GM23338 (cell line): ENCODE data around the gene KIAA0232. TPM values are rescaled to one million over a fixed set of nuclear protein-coding genes. Genes with fewer than 3 reads are reported as not detected.

Source experiments
- ATAC-seq: fragments of 200-7000 bp; cut with Tn5 transposase; 3 replicates; pipeline ENCODE4 v1.9.1; 2020
- DNase-seq: peaks from one replicate; pipeline ENCODE4 v3.0.0-alpha.2; 2015; ENCODE audit warnings: low spot score
- H2AFZ ChIP-seq: fragments of 200-600 bp; sonication (generic); 2 replicates; pipeline ENCODE4 v1.8.0; 2016; ENCODE audit warnings: antibody characterized with exemption, mild to moderate bottlenecking, moderate library complexity
- H3F3A ChIP-seq: fragments of 200-600 bp; sonication (generic); replicated peaks from 2 replicates; pipeline ENCODE4 v1.8.0; 2017; ENCODE audit warnings: antibody characterized with exemption, mixed run types, low read depth
- H3K27ac ChIP-seq: fragments of 200-600 bp; sonication (generic); 2 replicates; pipeline ENCODE4 v1.6.1; 2016; ENCODE audit warnings: low read depth
- H3K27me3 ChIP-seq: fragments of 200-600 bp; sonication (generic); 2 replicates; pipeline ENCODE4 v1.8.0; 2016; ENCODE audit warnings: mild to moderate bottlenecking, mixed run types, moderate library complexity; ENCODE audit not compliant: insufficient read depth
- H3K36me3 ChIP-seq: fragments of 200-600 bp; sonication (generic); 2 replicates; pipeline ENCODE4 v1.8.0; 2016; ENCODE audit warnings: mild to moderate bottlenecking; ENCODE audit not compliant: insufficient read depth
- H3K4me1 ChIP-seq: fragments of 200-600 bp; sonication (generic); 2 replicates; pipeline ENCODE4 v1.8.0; 2016; ENCODE audit warnings: mild to moderate bottlenecking, moderate library complexity; ENCODE audit not compliant: insufficient read depth
- H3K4me2 ChIP-seq: fragments of 200-600 bp; sonication (generic); 2 replicates; pipeline ENCODE4 v1.7.1; 2017; ENCODE audit warnings: mixed run types
- H3K4me3 ChIP-seq: fragments of 200-600 bp; sonication (generic); 2 replicates; pipeline ENCODE4 v1.6.1; 2016; ENCODE audit warnings: mixed run types
- H3K79me2 ChIP-seq: fragments of 200-600 bp; sonication (generic); replicated peaks from 2 replicates; pipeline ENCODE4 v1.8.0; 2017; ENCODE audit warnings: mild to moderate bottlenecking; ENCODE audit not compliant: insufficient read depth
- H3K9me2 ChIP-seq: fragments of 200-600 bp; sonication (generic); 2 replicates; pipeline ENCODE4 v1.8.0; 2017; ENCODE audit not compliant: insufficient read depth
- H4K20me1 ChIP-seq: fragments of 200-600 bp; sonication (generic); replicated peaks from 2 replicates; pipeline ENCODE4 v1.8.0; 2017; ENCODE audit warnings: mild to moderate bottlenecking; ENCODE audit not compliant: insufficient read depth
- H3K27ac Mint-ChIP-seq: 2 replicates; pipeline ENCODE4 v1.8.0; 2020; ENCODE audit warnings: inconsistent platforms, mild to moderate bottlenecking, moderate library complexity, mixed read lengths
- H3K27me3 Mint-ChIP-seq: 3 replicates; pipeline ENCODE4 v1.8.0; 2022; ENCODE audit warnings: low read depth, mild to moderate bottlenecking, moderate library complexity, mixed read lengths, inconsistent platforms; ENCODE audit not compliant: insufficient read depth, poor library complexity
- H3K36me3 Mint-ChIP-seq: 3 replicates; pipeline ENCODE4 v1.8.0; 2021; ENCODE audit warnings: low read depth, mild to moderate bottlenecking, inconsistent platforms, moderate library complexity, mixed read lengths
- H3K4me1 Mint-ChIP-seq: 3 replicates; pipeline ENCODE4 v1.8.0; 2020; ENCODE audit warnings: mild to moderate bottlenecking, inconsistent platforms, mixed read lengths
- H3K4me3 Mint-ChIP-seq: 3 replicates; pipeline ENCODE4 v1.8.0; 2021; ENCODE audit warnings: moderate library complexity, mild to moderate bottlenecking, inconsistent platforms, mixed read lengths
- H3K9me3 Mint-ChIP-seq: 3 replicates; pipeline ENCODE4 v1.8.0; 2020; ENCODE audit warnings: moderate library complexity, mild to moderate bottlenecking, inconsistent platforms, mixed read lengths
- CREB1 ChIP-seq: fragments of 250-450 bp; sonication (Bioruptor Pico); IDR thresholded peaks from 2 replicates; pipeline ENCODE4 v1.5.0; 2020; ENCODE audit warnings: low read depth, mild to moderate bottlenecking, moderate library complexity
- EZH2 ChIP-seq: fragments of 200-600 bp; sonication (generic); IDR thresholded peaks from one replicate; pipeline ENCODE4 v1.8.0; 2017; ENCODE audit warnings: antibody characterized with exemption, mild to moderate bottlenecking, low read depth; ENCODE audit not compliant: unreplicated experiment
- EZH2phosphoT487 ChIP-seq: fragments of 200-600 bp; sonication (generic); IDR thresholded peaks from one replicate; pipeline ENCODE4 v1.8.1; 2018; ENCODE audit warnings: antibody characterized with exemption; ENCODE audit not compliant: unreplicated experiment
- JUNB ChIP-seq: IDR thresholded peaks from one replicate; pipeline ENCODE4 v1.6.1; 2016; ENCODE audit warnings: antibody characterized with exemption; ENCODE audit not compliant: unreplicated experiment
- NANOG ChIP-seq: IDR thresholded peaks from 2 replicates; pipeline ENCODE4 v1.6.1; 2016; ENCODE audit warnings: antibody characterized with exemption, borderline replicate concordance
- POLR2AphosphoS5 ChIP-seq: IDR thresholded peaks from 2 replicates; pipeline ENCODE4 v1.6.1; 2016; ENCODE audit warnings: antibody characterized with exemption, low read depth
- STAT1 ChIP-seq: IDR thresholded peaks from one replicate; pipeline ENCODE4 v1.6.1; 2016; ENCODE audit warnings: antibody characterized with exemption; ENCODE audit not compliant: unreplicated experiment
- polyA plus RNA-seq: library from polyadenylated mRNA; unstranded; fragments of >200 nt; fragmentation: Nextera tagmentation; extraction: Ambion mirVana; gene quantifications from 2 replicates; pipeline ENCODE4 v1.2.1, GENCODE V29; 2016
- total RNA-seq: library from RNA; depleted of rRNA; stranded (reverse); fragments of >200 nt; shearing (Covaris generic); gene quantifications from 2 replicates; pipeline ENCODE4 v1.2.3, GENCODE V29; 2014
- TF ChIP-seq, protein P1 (sequence below), 2 experiments: fragments of 200-600 bp in 1 of 2; sonication (generic) in 1 of 2; conservative IDR thresholded peaks; 2 replicates each; pipeline versions ENCODE4 v1.5.1 to v1.6.1; 2016 to 2017; ENCODE audit warnings: antibody characterized with exemption in 2 of 2, low read depth in 2 of 2, mild to moderate bottlenecking in 2 of 2, moderate library complexity in 1 of 2
- TF ChIP-seq, protein P2 (sequence below): IDR thresholded peaks from 2 replicates; pipeline ENCODE4 v1.6.1; 2016; ENCODE audit warnings: antibody characterized with exemption
- TF ChIP-seq, protein P3 (sequence below): IDR thresholded peaks from one replicate; pipeline ENCODE4 v1.6.1; 2018; ENCODE audit warnings: antibody characterized with exemption; ENCODE audit not compliant: unreplicated experiment

KIAA0232 gene
- total and polyA plus RNA-seq, 2 experiments from 2014 or later, result 14.3 to 34.9 TPM

DNA sequence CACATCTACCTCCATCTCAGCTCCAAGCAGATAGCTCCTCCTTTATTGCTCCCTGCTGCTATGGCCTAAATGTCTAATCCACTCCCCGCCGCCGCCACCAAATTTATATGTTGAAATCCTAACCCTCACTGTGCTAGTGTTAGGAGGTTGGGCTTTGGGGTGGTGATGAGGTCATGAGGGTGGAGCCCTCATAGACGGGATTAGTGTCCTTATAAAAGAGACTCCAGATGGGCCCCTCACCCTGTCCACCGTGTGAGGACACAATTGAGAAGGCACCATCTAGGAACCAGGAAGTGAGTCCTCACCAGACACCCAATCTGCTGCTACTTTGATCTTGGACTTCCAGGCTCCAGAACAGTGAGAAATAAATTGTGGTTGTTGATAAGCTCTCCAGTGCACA is 113.5 kb downstream of the KIAA0232 start:
- no peak overlapping the region for H3K4me2 ChIP-seq
- DNase-seq (no peak), ATAC-seq (no peak)
- no peaks in the 10 kb centered on the region for H4K20me1 ChIP-seq
- Mint-ChIP-seq H3K36me3 (no peaks in the 10 kb centered on the region), H3K27me3 (no peaks in the 10 kb centered on the region), H3K4me3 (no peak overlapping the region), H3K4me1 (no peaks in the 10 kb centered on the region; the same call in 1 of the 3 replicates), H3K9me3 (no peaks in the 10 kb centered on the region; the same call in 1 of the 3 replicates), H3K27ac (no peak overlapping the region)
- no peaks in the 10 kb centered on the region for H3K36me3 ChIP-seq
- TF ChIP-seq, protein P1, sequence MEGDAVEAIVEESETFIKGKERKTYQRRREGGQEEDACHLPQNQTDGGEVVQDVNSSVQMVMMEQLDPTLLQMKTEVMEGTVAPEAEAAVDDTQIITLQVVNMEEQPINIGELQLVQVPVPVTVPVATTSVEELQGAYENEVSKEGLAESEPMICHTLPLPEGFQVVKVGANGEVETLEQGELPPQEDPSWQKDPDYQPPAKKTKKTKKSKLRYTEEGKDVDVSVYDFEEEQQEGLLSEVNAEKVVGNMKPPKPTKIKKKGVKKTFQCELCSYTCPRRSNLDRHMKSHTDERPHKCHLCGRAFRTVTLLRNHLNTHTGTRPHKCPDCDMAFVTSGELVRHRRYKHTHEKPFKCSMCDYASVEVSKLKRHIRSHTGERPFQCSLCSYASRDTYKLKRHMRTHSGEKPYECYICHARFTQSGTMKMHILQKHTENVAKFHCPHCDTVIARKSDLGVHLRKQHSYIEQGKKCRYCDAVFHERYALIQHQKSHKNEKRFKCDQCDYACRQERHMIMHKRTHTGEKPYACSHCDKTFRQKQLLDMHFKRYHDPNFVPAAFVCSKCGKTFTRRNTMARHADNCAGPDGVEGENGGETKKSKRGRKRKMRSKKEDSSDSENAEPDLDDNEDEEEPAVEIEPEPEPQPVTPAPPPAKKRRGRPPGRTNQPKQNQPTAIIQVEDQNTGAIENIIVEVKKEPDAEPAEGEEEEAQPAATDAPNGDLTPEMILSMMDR (conservative IDR thresholded peaks at IDR 0.05; ENCODE audit: low read depth in 2 of 2), result no peak
- TF ChIP-seq CREB1 (CRISPR knock-in tag) (no peak), NANOG (no peak), EZH2 (no peak), STAT1 (no peak), JUNB (no peak), POLR2AphosphoS5 (no peak)
- TF ChIP-seq, protein P2, sequence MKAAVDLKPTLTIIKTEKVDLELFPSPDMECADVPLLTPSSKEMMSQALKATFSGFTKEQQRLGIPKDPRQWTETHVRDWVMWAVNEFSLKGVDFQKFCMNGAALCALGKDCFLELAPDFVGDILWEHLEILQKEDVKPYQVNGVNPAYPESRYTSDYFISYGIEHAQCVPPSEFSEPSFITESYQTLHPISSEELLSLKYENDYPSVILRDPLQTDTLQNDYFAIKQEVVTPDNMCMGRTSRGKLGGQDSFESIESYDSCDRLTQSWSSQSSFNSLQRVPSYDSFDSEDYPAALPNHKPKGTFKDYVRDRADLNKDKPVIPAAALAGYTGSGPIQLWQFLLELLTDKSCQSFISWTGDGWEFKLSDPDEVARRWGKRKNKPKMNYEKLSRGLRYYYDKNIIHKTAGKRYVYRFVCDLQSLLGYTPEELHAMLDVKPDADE, result no peak
- TF ChIP-seq, protein P3, sequence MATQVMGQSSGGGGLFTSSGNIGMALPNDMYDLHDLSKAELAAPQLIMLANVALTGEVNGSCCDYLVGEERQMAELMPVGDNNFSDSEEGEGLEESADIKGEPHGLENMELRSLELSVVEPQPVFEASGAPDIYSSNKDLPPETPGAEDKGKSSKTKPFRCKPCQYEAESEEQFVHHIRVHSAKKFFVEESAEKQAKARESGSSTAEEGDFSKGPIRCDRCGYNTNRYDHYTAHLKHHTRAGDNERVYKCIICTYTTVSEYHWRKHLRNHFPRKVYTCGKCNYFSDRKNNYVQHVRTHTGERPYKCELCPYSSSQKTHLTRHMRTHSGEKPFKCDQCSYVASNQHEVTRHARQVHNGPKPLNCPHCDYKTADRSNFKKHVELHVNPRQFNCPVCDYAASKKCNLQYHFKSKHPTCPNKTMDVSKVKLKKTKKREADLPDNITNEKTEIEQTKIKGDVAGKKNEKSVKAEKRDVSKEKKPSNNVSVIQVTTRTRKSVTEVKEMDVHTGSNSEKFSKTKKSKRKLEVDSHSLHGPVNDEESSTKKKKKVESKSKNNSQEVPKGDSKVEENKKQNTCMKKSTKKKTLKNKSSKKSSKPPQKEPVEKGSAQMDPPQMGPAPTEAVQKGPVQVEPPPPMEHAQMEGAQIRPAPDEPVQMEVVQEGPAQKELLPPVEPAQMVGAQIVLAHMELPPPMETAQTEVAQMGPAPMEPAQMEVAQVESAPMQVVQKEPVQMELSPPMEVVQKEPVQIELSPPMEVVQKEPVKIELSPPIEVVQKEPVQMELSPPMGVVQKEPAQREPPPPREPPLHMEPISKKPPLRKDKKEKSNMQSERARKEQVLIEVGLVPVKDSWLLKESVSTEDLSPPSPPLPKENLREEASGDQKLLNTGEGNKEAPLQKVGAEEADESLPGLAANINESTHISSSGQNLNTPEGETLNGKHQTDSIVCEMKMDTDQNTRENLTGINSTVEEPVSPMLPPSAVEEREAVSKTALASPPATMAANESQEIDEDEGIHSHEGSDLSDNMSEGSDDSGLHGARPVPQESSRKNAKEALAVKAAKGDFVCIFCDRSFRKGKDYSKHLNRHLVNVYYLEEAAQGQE, result no peak
- H3K4me3 ChIP-seq, result no peak overlapping the region
- H3K27me3 ChIP-seq, result no peaks in the 10 kb centered on the region
- no peaks in the 10 kb centered on the region for H3K79me2 ChIP-seq
- no peaks in the 10 kb centered on the region for H3K9me2 ChIP-seq
- H3F3A ChIP-seq, result no peaks in the 10 kb centered on the region
- H3K27ac ChIP-seq, result no peak overlapping the region
- H3K4me1 ChIP-seq, result no peaks in the 10 kb centered on the region
- H2AFZ ChIP-seq, result no peak overlapping the region

DNA sequence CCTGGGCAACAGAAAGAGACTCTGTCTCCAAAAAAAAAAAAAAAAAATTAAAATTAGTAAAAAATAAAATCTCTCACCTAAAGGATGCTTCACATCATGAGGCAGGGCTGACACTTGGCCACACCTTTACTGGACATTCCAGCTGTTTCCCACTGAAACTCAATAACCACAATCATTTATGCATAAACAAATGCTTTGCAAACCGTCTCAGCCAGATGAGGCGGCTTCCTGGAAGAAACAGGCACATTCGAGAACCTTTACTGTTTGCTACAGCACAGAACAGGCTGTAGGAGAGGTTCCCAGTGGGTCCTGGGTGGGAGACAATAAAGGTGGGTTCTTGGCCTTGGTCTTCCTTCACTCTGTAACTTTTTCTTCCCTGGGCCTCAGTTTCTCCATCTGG is 116.2 kb downstream of the KIAA0232 start:
- ATAC-seq (no peak), DNase-seq (no peak)
- Histone ChIP-seq H3K36me3 (no peaks in the 10 kb centered on the region), H3K27me3 (no peaks in the 10 kb centered on the region), H3K79me2 (no peaks in the 10 kb centered on the region), H3K9me2 (no peaks in the 10 kb centered on the region), H4K20me1 (no peaks in the 10 kb centered on the region), H3K4me1 (no peaks in the 10 kb centered on the region), H3K4me2 (no peak overlapping the region), H3F3A (no peaks in the 10 kb centered on the region), H3K27ac (no peak overlapping the region), H3K4me3 (no peak overlapping the region), H2AFZ (no peak overlapping the region)
- Mint-ChIP-seq H3K27me3 (peaks cover 3% of the 10 kb centered on the region), H3K9me3 (no peaks in the 10 kb centered on the region), H3K4me3 (no peak overlapping the region), H3K4me1 (no peaks in the 10 kb centered on the region), H3K27ac (no peak overlapping the region), H3K36me3 (no peaks in the 10 kb centered on the region)
- TF ChIP-seq EZH2phosphoT487, result no peak
